ENCODE results near the gene MIA. TPM values are rescaled to one million over a fixed set of nuclear protein-coding genes. Genes with fewer than 3 reads are reported as not detected.
A peak's percentile ranks its signal among the peaks of the same experiment; 100 is the strongest.

MIA gene
- total RNA-seq (2012; rRNA removed) (not detected in 2 replicates), polyA plus RNA-seq (2012; rRNA removed) (0.44 TPM in 1 of 2 replicates, not detected in the other), Bru-seq, nascent RNA (not detected), BruChase-seq, experiment 1, labeled RNA remaining after a 6-hour chase (percentile 48 among the genes with signal in this experiment), BruChase-seq, experiment 2, labeled RNA remaining after a 2-hour chase (percentile 42 among the genes with signal in this experiment)
- polyA plus RNA-seq (2012; cell fraction: cytosol; rRNA removed) = 0.24 and 1.6 TPM in 2 replicates
- 0.64 TPM in 1 of 2 replicates, not detected in the other for polyA plus RNA-seq (2012; cell fraction: nucleus; rRNA removed; ENCODE audit: low replicate concordance)
- long read RNA-seq = 0 reads

- Histone ChIP-seq H3K4me1 (ENCODE audit: control insufficient read depth, insufficient read depth, low read length) (peaks cover 6% of the 10 kb centered on the region), H2AK5ac (ENCODE audit: low read depth, low read length) (no peak within 1 kb of the TSS), H3K27me3 (ENCODE audit: control insufficient read depth, insufficient read depth, low read length) (no peaks in the 10 kb centered on the region), H2AK9ac (replicated peaks; ENCODE audit: low read depth, low read length, poor library complexity) (peak within 1 kb of the TSS; percentile 60), H3K27ac (ENCODE audit: insufficient read depth, low read length) (no peak within 1 kb of the TSS), H4K5ac (ENCODE audit: low read depth, low read length) (no peak within 1 kb of the TSS), H3K9ac (ENCODE audit: low read depth, low read length) (no peak within 1 kb of the TSS), H3K4me3 (ENCODE audit: insufficient read depth, low read depth, low read length) (no peak within 1 kb of the TSS), H2BK20ac (ENCODE audit: low read depth, low read length) (no peak within 1 kb of the TSS), H4K91ac (ENCODE audit: insufficient read depth, low read depth, low read length) (no peak within 1 kb of the TSS), H3K79me1 (ENCODE audit: low read depth in 1 of 2, low read length in 2 of 2) (peaks cover 4 to 10% of the 10 kb centered on the region in 2 experiments; a peak in 3 of 4 replicates), H3K56ac (ENCODE audit: extremely low read depth, insufficient read depth, low read length) (no peak within 1 kb of the TSS), H3K4ac (ENCODE audit: low read depth, low read length) (no peak within 1 kb of the TSS), H2BK120ac (ENCODE audit: low read depth, low read length) (no peak within 1 kb of the TSS), H2BK5ac (ENCODE audit: low read depth, low read length, poor library complexity, severe bottlenecking) (no peak within 1 kb of the TSS), H3K4me2 (ENCODE audit: low read depth, low read length) (no peak within 1 kb of the TSS), H3K9me1 (ENCODE audit: insufficient read depth, low read length) (peaks cover 6% of the 10 kb centered on the region; the same call in 1 of the 2 replicates), H4K8ac (ENCODE audit: low read depth in 2 of 2, low read length in 2 of 2) (no peak within 1 kb of the TSS), H2BK15ac (ENCODE audit: low read depth, low read length) (no peak within 1 kb of the TSS), H4K20me1 (ENCODE audit: insufficient read depth, low read length) (peaks cover 9% of the 10 kb centered on the region; the same call in 1 of the 2 replicates), H3K9me3 (ENCODE audit: control insufficient read depth, insufficient read depth, low read length) (peaks cover 2% of the 10 kb centered on the region; the same call in 1 of the 2 replicates), H3K23ac (ENCODE audit: low read depth, low read length) (no peak within 1 kb of the TSS), H3K18ac (ENCODE audit: low read depth, low read length) (no peak within 1 kb of the TSS), H3K36me3 (ENCODE audit: control insufficient read depth, insufficient read depth, low read length) (no peaks in the 10 kb centered on the region), H3K14ac (replicated peaks; ENCODE audit: low read depth, low read length) (no peak within 1 kb of the TSS), H2AFZ (replicated peaks; ENCODE audit: low read length, poor library complexity) (no peak within 1 kb of the TSS)
- POLR2A ChIA-PET (ENCODE audit: unreplicated experiment) = no interaction called here
- dilution Hi-C loops (cut with HindIII; ENCODE audit: low sequenced_read_pairs, unreplicated experiment) = no loop called here
- CTCF ChIA-PET = no interaction called here
- in situ Hi-C loops (cut with MboI; ENCODE audit: low sequenced_read_pairs) = no loop called here
- no peak for DNase-seq
- no peak for TF ChIP-seq RFX5 (IDR thresholded peaks at IDR 0.05; ENCODE audit: low read depth, low read length)
- no peak for TF ChIP-seq CTCF (conservative IDR thresholded peaks at IDR 0.05; ENCODE audit: low read depth, low read length)
- no peak for TF ChIP-seq BHLHE40 (IDR thresholded peaks at IDR 0.05; ENCODE audit: low read depth, low read length)
- no peak for TF ChIP-seq MXI1 (IDR thresholded peaks at IDR 0.05; ENCODE audit: borderline replicate concordance, low read depth, low read length)
- TF ChIP-seq FOS (IDR thresholded peaks at IDR 0.05; ENCODE audit: low read depth, low read length) = no peak
- ATAC-seq (ENCODE audit: low read depth) = no peak
- intact Hi-C loops (cut with micrococcal nuclease) = no loop called here
- BruUV-seq (replicated peaks) = no TSS peak
- WGBS, 2 experiments (ENCODE audit: extremely low coverage in 2 of 2, insufficient read length in 1 of 2) = no CpG with 5 or more reads among the region's 9 CpGs
These were observed at the start of gene MIA for GRCh38 chr19:40774916-40775631. MIA (plus strand) TSS chr19:40775521; CDS start chr19:40775543, 22 bp downstream.
